Retinal pigment epithelial cell (primary cell): ENCODE results near the gene NCOA1.
"Not testable (repeated sequence)": the region's sequence is repeated elsewhere in the genome, so short reads cannot be mapped to it uniquely, and the experiment has no call there.

Experiments used
- DNase-seq: peaks from one replicate; pipeline ENCODE4 v3.0.0-alpha.2; 2010; ENCODE audit warnings: low read depth
- H3K4me3 ChIP-seq: 2 replicates; pipeline ENCODE4 v1.5.1; 2011; ENCODE audit warnings: mild to moderate bottlenecking, low read length, control low read depth, moderate library complexity
- TF ChIP-seq, protein P1 (sequence below): conservative IDR thresholded peaks from 2 replicates; pipeline ENCODE4 v1.5.1; 2011; ENCODE audit warnings: low read depth, low read length, control low read depth, inconsistent platforms

The NCOA1 gene

DNA sequence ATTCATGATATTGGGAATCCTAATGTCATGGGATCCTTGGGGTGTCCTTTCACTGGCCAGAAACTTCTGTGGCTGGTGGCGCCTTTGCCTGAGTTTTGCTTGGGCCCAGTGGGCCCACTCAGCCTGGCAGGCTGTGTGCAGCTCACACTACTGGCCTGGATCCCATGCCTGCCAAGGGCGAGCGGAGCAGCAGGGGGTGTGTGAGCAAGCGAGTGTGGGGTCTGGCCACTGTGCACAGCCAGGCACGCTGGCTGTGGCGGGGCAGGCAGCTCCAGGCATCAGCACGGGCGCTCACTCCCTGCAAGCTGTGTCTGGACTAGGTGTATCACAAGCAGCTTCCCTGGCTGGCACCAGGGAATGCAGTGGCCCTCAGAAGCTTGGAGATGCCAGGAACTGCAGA is 74.5 kb downstream of the NCOA1 start:
- TF ChIP-seq, protein P1, sequence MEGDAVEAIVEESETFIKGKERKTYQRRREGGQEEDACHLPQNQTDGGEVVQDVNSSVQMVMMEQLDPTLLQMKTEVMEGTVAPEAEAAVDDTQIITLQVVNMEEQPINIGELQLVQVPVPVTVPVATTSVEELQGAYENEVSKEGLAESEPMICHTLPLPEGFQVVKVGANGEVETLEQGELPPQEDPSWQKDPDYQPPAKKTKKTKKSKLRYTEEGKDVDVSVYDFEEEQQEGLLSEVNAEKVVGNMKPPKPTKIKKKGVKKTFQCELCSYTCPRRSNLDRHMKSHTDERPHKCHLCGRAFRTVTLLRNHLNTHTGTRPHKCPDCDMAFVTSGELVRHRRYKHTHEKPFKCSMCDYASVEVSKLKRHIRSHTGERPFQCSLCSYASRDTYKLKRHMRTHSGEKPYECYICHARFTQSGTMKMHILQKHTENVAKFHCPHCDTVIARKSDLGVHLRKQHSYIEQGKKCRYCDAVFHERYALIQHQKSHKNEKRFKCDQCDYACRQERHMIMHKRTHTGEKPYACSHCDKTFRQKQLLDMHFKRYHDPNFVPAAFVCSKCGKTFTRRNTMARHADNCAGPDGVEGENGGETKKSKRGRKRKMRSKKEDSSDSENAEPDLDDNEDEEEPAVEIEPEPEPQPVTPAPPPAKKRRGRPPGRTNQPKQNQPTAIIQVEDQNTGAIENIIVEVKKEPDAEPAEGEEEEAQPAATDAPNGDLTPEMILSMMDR, result no peak
- DNase-seq, result no peak
- H3K4me3 ChIP-seq, result no peak overlapping the region

DNA sequence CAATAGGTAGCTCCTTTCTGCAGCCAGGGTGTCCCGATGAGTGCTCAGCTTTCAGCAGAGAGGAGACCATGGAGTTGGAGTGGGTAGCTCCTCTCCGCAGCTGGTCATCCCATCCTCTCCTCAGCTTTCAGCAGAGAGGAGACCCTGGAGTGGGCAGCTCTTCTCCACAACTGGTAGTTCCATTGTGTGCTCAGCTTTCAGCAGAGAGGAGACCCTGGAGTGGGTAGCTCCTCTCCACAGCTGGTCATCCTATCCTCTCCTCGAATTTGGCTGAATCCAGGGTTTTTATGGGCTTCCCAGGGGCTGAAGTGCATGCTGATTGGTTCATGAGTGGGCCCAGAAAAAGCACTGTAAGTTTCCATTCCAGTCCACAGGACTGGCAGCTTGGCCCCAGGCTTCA is 75.2 kb downstream of the NCOA1 start:
- H3K4me3 ChIP-seq, result no peak overlapping the region
- TF ChIP-seq, protein P1, result no peak
- no peak for DNase-seq

DNA sequence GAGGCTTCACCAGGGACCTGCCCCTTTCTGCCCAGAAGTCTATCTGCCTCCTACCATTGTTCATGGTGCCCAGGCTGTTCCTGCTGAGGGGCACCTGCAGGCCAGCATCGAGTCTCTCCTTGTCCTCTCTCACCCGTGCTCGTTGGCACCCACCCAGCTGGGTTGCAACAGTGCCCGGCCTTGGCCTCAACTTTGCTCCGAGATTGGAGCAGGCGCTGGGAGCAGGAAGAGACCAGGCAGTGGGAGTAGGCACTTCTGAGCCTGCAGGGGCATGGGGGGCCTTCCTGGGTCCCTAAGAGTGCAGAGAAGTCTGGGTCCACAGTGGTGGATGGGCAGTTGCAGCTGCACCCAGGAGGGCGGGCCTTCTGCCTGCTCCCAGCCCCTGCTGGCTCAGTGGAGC is 75.6 kb downstream of the NCOA1 start:
- no peak overlapping the region for H3K4me3 ChIP-seq
- TF ChIP-seq, protein P1, result no peak
- no peak for DNase-seq

DNA sequence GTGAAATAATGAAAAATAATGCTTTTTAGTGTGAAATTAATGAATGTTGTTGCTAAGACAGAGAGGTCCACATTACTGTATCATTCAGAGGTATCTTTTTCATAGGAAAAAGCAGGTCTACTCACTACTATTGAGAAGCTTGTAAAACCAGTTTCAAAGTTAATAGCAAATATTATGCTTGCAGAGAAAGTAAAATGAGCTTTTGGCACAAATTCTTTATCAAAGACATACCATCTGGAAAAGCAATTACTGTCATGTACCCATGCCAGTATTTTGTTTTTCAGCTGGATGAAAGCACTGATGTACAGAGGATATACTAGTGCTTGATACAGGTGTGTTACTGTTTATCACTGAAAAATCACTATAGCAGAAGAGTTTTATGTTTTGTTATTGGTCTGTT is 77.5 kb downstream of the NCOA1 start:
- TF ChIP-seq, protein P1, result no peak
- H3K4me3 ChIP-seq, result no peak overlapping the region
- no peak for DNase-seq

DNA sequence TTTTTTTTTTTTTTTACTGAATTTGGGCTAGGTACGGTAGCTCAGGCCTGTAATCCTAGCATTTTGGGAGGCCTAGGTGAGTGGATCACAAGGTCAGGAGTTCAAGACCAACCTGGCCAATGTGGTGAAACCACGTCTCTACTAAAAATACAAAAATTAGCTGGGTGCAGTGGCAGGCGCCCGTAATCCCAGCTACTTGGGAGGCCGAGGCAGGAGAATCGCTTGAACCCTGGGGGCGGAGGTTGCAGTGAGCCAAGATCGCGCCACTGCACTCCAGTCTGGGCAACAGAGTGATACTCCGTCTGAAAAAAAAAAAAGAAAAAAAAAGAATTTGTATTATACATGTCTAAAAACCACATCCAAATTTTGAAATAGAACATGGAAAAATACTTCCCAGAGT is 78.5 kb downstream of the NCOA1 start:
- not testable (repeated sequence) for H3K4me3 ChIP-seq, DNase-seq

DNA sequence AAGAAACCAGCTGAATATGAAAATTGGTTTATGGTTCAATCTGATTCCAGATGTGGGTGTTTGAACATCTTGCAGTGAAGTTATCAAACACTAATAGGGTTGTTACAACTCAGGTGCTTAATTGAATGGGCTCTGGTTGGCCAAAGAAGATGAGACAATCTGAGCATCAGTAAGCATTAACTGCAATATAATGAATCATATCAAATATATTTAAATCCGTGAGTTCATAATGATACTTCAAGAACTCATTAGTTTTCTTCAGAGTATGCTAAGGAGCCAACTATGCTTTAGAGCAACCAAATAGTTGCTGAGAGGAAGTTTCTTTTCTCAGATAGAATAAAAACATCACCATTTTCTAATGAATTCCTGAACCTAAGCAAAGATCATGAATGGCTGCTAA is 79.2 kb downstream of the NCOA1 start:
- no peak for DNase-seq
- TF ChIP-seq, protein P1, result no peak
- no peak overlapping the region for H3K4me3 ChIP-seq

DNA sequence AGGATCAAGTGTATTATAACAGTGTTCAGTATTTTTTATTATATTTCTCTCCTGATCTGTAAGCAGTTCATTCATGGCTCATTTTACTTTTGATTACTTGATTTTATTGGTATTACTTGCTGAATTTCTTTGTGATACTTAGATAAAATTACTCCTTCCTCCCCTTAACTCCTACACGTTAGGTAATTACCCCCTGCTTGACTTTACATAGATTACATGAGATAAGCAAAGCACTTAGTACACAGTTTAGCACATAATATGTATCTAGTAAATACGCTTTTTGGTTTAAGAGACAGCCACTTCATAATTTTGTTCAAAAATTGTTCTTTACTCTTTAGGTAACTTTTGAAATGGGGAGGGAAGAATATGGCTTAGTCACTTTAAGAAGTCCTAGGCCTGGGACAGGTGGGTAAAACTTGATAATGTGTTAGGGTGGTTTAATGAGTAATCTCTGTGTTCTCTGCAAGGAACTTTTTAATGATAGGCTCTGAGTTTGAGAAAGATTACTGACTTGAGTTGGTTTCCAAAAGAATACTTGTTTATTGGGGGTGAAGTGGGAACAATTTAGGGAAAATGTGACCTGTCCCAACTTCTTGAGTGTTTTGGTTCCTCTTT is 80.9 kb downstream of the NCOA1 start:
- TF ChIP-seq, protein P1, result no peak
- DNase-seq, result no peak
- H3K4me3 ChIP-seq, result no peak overlapping the region

DNA sequence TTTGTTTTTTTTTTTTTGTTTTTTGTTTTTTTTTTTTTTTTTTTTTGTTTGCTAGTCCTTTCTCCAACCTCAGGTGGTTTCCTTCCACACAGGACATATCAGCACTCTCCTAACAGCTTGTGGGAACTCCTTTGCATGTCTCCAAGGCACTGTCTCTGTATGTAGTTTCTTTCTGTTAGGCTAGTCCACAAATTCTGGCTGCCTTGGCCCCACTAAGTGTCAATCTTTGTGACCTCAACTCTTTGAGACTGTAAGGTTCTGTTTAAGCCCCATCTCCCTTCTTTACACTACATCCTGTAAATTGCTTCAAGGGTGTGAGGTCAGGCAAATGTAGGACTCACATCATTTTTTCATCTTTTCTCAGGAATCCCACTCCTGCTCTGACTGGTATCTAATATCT is 85.1 kb downstream of the NCOA1 start:
- TF ChIP-seq, protein P1, result no peak
- no peak for DNase-seq
- no peak overlapping the region for H3K4me3 ChIP-seq
